ENCODE data around the gene TMC4.

- TF ChIP-seq CTCF (IDR thresholded peaks at IDR 0.05) (no peak), POLR2A (IDR thresholded peaks at IDR 0.05) (no peak)
Measured at GRCh38 chr19:54154603-54155345, 18.2 kb downstream of the TMC4 start.

Measured in body of pancreas (tissue), 4 donors.